RWPE2 (cell line): ENCODE results near the gene LRRC25.
"Not testable (repeated sequence)": the region's sequence is repeated elsewhere in the genome, so short reads cannot be mapped to it uniquely, and the experiment has no call there.

ENCODE experiments used
- ATAC-seq: fragments of 200-7000 bp; cut with Tn5 transposase; 3 replicates; pipeline ENCODE4 v1.9.1; 2021; ENCODE audit warnings: low read depth
- DNase-seq: peaks from one replicate; pipeline ENCODE4 v3.0.0-alpha.2; 2020; ENCODE audit warnings: low spot score
- H3K27ac ChIP-seq: fragments of 450-650 bp; 2 replicates; pipeline ENCODE4 v1.5.1; 2017; ENCODE audit warnings: mild to moderate bottlenecking; ENCODE audit not compliant: poor library complexity, severe bottlenecking
- H3K27me3 ChIP-seq: fragments of 250-450 bp; sonication (Bioruptor Pico); 2 replicates; pipeline ENCODE4 v1.5.1; 2021; ENCODE audit warnings: mild to moderate bottlenecking, moderate library complexity; ENCODE audit not compliant: insufficient read depth, poor library complexity, severe bottlenecking
- H3K36me3 ChIP-seq: fragments of 250-450 bp; sonication (Bioruptor Pico); 2 replicates; pipeline ENCODE4 v1.5.1; 2020; ENCODE audit warnings: low read depth, mild to moderate bottlenecking, moderate library complexity
- H3K4me1 ChIP-seq: fragments of 250-450 bp; sonication (Bioruptor Pico); 2 replicates; pipeline ENCODE4 v1.5.1; 2021; ENCODE audit warnings: mild to moderate bottlenecking, moderate library complexity; ENCODE audit not compliant: insufficient read depth, poor library complexity, severe bottlenecking
- H3K4me3 ChIP-seq: fragments of 250-450 bp; sonication (Bioruptor Pico); 2 replicates; pipeline ENCODE4 v1.5.1; 2021; ENCODE audit warnings: mild to moderate bottlenecking, moderate library complexity; ENCODE audit not compliant: severe bottlenecking
- H3K9me3 ChIP-seq: fragments of 250-450 bp; sonication (Bioruptor Pico); 2 replicates; pipeline ENCODE4 v1.5.1; 2021; ENCODE audit warnings: mild to moderate bottlenecking, moderate library complexity; ENCODE audit not compliant: severe bottlenecking
- TF ChIP-seq, protein P1 (sequence below): fragments of 450-650 bp; IDR thresholded peaks from one replicate; pipeline ENCODE4 v1.5.1; 2017; ENCODE audit warnings: mild to moderate bottlenecking, moderate library complexity; ENCODE audit not compliant: poor library complexity, severe bottlenecking

Gene LRRC25

DNA sequence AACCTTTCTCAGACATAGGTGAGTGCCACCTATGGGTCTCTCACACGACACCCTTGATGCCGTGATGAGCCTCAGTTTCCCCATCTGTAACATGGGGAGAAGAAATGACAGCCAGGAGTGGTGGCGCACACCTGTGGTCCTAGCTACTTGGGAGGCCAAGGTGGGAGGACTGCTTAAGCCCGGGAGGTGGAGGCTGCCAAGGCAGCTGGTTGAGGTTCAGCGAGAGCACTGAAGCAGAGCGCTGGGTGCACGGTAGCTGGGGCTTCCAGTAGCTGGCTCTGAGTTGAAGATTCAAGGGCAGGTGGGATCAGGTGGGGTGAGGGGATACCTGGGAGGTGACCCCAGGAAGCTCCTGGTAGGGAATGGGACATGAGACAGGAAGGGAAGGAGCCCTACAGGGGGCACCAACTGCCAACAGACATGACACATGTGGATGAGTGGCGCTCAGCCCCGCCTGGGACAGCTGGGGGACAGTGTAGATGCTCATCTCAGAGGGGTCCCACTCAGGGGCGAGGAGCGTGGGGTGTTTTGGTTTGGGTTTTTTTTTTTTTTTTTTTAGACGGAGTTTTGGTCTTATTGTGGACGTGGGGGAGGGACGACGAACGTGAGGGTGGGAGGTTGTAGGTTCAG is 15.3 kb upstream of the LRRC25 start:
- Histone ChIP-seq H3K4me1 (peaks cover 3% of the 10 kb centered on the region), H3K27ac (no peak overlapping the region), H3K4me3 (no peak overlapping the region), H3K9me3 (no peaks in the 10 kb centered on the region), H3K27me3 (no peaks in the 10 kb centered on the region), H3K36me3 (no peaks in the 10 kb centered on the region)
- ATAC-seq (no peak), DNase-seq (peak; percentile 54)
- TF ChIP-seq, protein P1, sequence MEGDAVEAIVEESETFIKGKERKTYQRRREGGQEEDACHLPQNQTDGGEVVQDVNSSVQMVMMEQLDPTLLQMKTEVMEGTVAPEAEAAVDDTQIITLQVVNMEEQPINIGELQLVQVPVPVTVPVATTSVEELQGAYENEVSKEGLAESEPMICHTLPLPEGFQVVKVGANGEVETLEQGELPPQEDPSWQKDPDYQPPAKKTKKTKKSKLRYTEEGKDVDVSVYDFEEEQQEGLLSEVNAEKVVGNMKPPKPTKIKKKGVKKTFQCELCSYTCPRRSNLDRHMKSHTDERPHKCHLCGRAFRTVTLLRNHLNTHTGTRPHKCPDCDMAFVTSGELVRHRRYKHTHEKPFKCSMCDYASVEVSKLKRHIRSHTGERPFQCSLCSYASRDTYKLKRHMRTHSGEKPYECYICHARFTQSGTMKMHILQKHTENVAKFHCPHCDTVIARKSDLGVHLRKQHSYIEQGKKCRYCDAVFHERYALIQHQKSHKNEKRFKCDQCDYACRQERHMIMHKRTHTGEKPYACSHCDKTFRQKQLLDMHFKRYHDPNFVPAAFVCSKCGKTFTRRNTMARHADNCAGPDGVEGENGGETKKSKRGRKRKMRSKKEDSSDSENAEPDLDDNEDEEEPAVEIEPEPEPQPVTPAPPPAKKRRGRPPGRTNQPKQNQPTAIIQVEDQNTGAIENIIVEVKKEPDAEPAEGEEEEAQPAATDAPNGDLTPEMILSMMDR: no peak

DNA sequence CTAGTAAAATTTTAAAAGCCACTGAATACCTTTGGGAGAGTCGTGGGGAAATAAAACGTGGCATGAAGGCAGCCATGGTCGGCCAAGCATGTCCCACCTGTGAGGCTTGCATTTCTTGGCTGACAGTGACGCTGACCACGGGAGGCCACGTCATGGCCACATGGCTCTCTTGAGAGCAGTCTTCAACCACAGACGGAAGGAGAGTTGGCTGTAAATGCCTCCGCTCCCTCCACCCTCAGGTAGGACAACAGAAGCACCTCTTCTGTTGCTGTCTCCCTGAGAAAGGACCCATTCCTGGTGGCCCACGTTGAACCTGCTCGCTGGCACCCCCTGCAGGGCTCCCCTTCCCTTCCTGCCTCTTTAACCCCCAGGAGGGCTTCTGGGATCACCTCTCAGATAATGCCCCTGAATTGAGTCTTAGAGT is 10.6 kb upstream of the LRRC25 start:
- no peak for DNase-seq
- no peak overlapping the region for H3K27ac ChIP-seq

DNA sequence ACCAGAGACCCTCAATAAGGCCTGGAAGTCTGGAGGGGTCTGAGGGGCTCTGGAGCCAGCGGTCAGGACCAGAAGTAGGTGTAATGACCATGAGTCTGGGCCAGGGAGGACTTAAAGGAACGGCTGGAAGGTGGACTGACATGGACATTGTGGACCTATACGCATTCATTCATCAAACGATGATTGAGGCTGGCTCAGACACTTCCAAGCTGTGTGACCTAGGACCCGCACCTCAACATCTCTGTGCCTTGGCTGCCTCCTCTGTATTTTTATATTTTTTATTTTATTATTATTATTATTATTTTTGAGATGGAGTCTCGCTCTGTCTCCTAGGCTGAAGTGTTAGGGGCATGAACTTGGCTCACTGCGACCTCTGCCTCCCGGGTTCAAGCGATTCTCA is 9.3 kb upstream of the LRRC25 start:
- H3K4me3 ChIP-seq: no peak overlapping the region
- no peak for DNase-seq
- H3K27ac ChIP-seq: no peak overlapping the region
- no peaks in the 10 kb centered on the region for H3K36me3 ChIP-seq
- no peaks in the 10 kb centered on the region for H3K27me3 ChIP-seq
- ATAC-seq: no peak
- H3K9me3 ChIP-seq: no peaks in the 10 kb centered on the region
- no peaks in the 10 kb centered on the region for H3K4me1 ChIP-seq
- TF ChIP-seq, protein P1: no peak

More for the DNA sequence above, 10.6 kb upstream of the LRRC25 start:
- Histone ChIP-seq H3K4me3 (no peak overlapping the region), H3K36me3 (no peaks in the 10 kb centered on the region), H3K9me3 (no peaks in the 10 kb centered on the region), H3K4me1 (no peaks in the 10 kb centered on the region), H3K27me3 (no peaks in the 10 kb centered on the region)
- no peak for ATAC-seq
- TF ChIP-seq, protein P1: peak; percentile 21

DNA sequence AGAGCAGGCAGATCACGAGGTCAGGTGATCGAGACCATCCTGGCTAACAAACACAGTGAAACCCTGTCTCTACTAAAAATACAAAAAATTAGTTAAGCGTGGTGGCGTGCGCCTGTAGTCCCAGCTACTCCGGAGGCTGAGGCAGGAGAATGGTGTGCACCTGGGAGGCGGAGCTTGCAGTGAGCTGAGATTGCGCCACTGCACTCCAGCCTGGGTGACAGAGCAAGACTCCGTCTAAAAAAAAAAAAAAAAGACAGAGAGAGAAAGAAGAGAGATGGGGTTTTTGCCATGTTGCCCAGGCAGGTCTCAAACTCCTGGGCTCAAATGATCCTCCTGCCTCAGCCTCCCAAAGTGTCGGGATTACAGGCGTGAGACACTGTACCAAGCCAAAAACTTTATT is 8.3 kb upstream of the LRRC25 start:
- H3K4me1 ChIP-seq, H3K27ac ChIP-seq, DNase-seq, ATAC-seq, H3K9me3 ChIP-seq, H3K27me3 ChIP-seq, H3K4me3 ChIP-seq, H3K36me3 ChIP-seq: not testable (repeated sequence)

DNA sequence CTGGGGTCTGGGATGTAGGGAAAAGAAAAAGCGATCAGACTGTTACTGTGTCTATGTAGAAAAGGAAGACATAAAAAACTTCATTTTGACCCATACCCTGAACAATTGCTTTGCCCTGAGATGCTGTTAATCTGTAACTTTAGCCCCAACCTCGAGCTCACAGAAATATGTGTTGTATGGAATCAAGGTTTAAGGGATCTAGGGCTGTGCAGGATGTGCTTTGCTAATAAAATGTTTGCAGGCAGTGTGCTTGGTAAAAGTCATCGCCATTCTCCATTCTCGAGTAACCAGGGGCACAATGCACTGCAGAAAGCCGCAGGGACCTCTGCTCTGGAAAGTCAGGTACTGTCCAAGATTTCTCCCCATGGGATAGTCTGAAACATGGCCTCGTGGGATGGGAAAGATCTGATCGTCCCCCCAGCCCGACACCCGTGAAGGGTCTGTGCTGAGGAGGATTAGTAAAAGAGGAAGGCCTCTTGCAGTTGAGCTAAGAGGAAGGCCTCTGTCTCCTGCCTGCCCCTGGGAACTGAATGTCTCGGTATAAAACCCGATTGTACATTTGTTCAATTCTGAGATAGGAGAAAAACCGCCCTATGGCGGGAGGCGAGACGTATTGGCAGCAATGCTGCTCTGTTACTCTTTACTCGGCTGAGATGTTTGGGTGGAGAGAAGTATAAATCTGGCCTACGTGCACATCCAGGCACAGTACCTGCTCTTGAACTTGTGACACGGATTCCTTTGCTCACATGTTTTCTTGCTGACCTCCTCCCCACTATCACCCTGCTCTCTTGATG is 5.2 kb upstream of the LRRC25 start:
- H3K4me1 ChIP-seq, H3K36me3 ChIP-seq, H3K4me3 ChIP-seq, H3K27me3 ChIP-seq, DNase-seq, H3K27ac ChIP-seq, H3K9me3 ChIP-seq, ATAC-seq: not testable (repeated sequence)
